H1 (cell line): Measurements from ENCODE around the gene TIMM10B. TPM values are rescaled to one million over a fixed set of nuclear protein-coding genes. Genes with fewer than 3 reads are reported as not detected.

Experiments used
- CTCF ChIA-PET: fragments of 300-600 bp; sonication (Branson Sonifier 250); formaldehyde crosslinking; loops from one replicate; lab custom pipeline; 2021; ENCODE audit not compliant: partially characterized antibody; lab: Charles Lee
- POLR2A ChIA-PET: fragments of 300-600 bp; sonication (Branson Sonifier 250); formaldehyde crosslinking; loops from one replicate; lab custom pipeline; 2021; ENCODE audit warnings: inconsistent platforms; ENCODE audit not compliant: partially characterized antibody; lab: Charles Lee
- DNase-seq, 2 experiments: peaks; one replicate each; pipeline versions ENCODE4 v3.0.0 to v3.0.0-alpha.2; 2010 to 2022; ENCODE audit warnings: low spot score in 2 of 2, low read depth in 1 of 2, mixed read lengths in 1 of 2
- FAIRE-seq: peaks from 2 replicates; lab custom pipeline; 2011; peaks lifted over from hg19 to GRCh38; lab: Jason Lieb, UNC
- H2AFZ ChIP-seq: 2 replicates; pipeline ENCODE4 v1.8.1; 2012; ENCODE audit warnings: low read length, inconsistent platforms
- H2AK5ac ChIP-seq: 2 replicates; pipeline ENCODE4 v1.6.1; 2013; ENCODE audit warnings: low read depth, low read length
- H2BK120ac ChIP-seq: replicated peaks from 2 replicates; pipeline ENCODE3; 2013; ENCODE audit warnings: low read depth, low read length, inconsistent platforms
- H2BK12ac ChIP-seq: 2 replicates; pipeline ENCODE4 v1.6.1; 2013; ENCODE audit warnings: low read depth, low read length
- H2BK15ac ChIP-seq: 2 replicates; pipeline ENCODE4 v1.6.1; 2013; ENCODE audit warnings: low read length
- H2BK20ac ChIP-seq: 2 replicates; pipeline ENCODE4 v1.6.1; 2013; ENCODE audit warnings: low read length
- H2BK5ac ChIP-seq: 2 replicates; pipeline ENCODE4 v1.6.1; 2013; ENCODE audit warnings: low read depth, low read length
- H3K14ac ChIP-seq: 2 replicates; pipeline ENCODE4 v1.6.1; 2013; ENCODE audit warnings: inconsistent platforms; ENCODE audit not compliant: insufficient read length
- H3K18ac ChIP-seq: 2 replicates; pipeline ENCODE4 v1.6.1; 2013; ENCODE audit warnings: low read length; ENCODE audit errors: extremely low read depth
- H3K23ac ChIP-seq: 2 replicates; pipeline ENCODE4 v1.6.1; 2013; ENCODE audit warnings: inconsistent platforms; ENCODE audit not compliant: insufficient read length
- H3K23me2 ChIP-seq: 2 replicates; pipeline ENCODE4 v1.6.1; 2013; ENCODE audit warnings: low read depth, low read length
- H3K27ac ChIP-seq: 2 replicates; pipeline ENCODE4 v1.6.1; 2011; ENCODE audit warnings: low read depth, low read length, inconsistent platforms
- H3K27me3 ChIP-seq, 4 experiments: replicated peaks in 1 of 4; 1 replicate in 1 of 4; 2 replicates in 3 of 4; pipeline versions ENCODE4 v1.6.1 to v1.8.1; 2011 to 2013; ENCODE audit warnings: low read length in 3 of 4, mild to moderate bottlenecking in 3 of 4, inconsistent platforms in 2 of 4, mixed read lengths in 2 of 4, moderate library complexity in 1 of 4; ENCODE audit not compliant: control insufficient read depth in 3 of 4, insufficient read depth in 3 of 4; ENCODE audit errors: extremely low read depth in 1 of 4
- H3K36me3 ChIP-seq, 4 experiments: 2 replicates each; pipeline versions ENCODE4 v1.6.1 to v1.8.1; 2011 to 2013; ENCODE audit warnings: mild to moderate bottlenecking in 4 of 4, low read length in 3 of 4, moderate library complexity in 2 of 4, control low read depth in 1 of 4, inconsistent platforms in 1 of 4; ENCODE audit not compliant: insufficient read depth in 4 of 4, control insufficient read depth in 2 of 4
- H3K4ac ChIP-seq: replicated peaks from 2 replicates; pipeline ENCODE3; 2013; ENCODE audit warnings: low read length, low read depth, mixed read lengths, inconsistent platforms; ENCODE audit not compliant: insufficient read length
- H3K4me1 ChIP-seq, 4 experiments: replicated peaks in 1 of 4; 1 replicate in 1 of 4; 2 replicates in 3 of 4; pipeline versions ENCODE4 v1.6.1 to v1.8.1; 2011 to 2013; ENCODE audit warnings: low read length in 3 of 4, inconsistent platforms in 2 of 4, mixed read lengths in 1 of 4; ENCODE audit not compliant: insufficient read depth in 4 of 4, control insufficient read depth in 3 of 4
- H3K4me2 ChIP-seq, 2 experiments: 2 replicates each; pipeline versions ENCODE4 v1.6.1 to v1.8.1; 2011 to 2013; ENCODE audit warnings: low read depth in 2 of 2, low read length in 2 of 2, control low read depth in 1 of 2, inconsistent platforms in 1 of 2, mild to moderate bottlenecking in 1 of 2; ENCODE audit not compliant: insufficient read depth in 1 of 2
- H3K4me3 ChIP-seq, 4 experiments: fragments of 200-600, 300-600 bp in 1 of 4; sonication (generic), shearing (Covaris generic), sonication (Bioruptor Twin) in 1 of 4; 2 replicates each; pipeline versions ENCODE4 v1.5.1 to v1.8.1; 2011 to 2016; ENCODE audit warnings: low read length in 4 of 4, low read depth in 3 of 4, control low read depth in 2 of 4, inconsistent platforms in 2 of 4, mild to moderate bottlenecking in 2 of 4, mixed read lengths in 1 of 4, moderate library complexity in 1 of 4; ENCODE audit not compliant: insufficient read depth in 2 of 4; ENCODE audit errors: extremely low read depth in 1 of 4
- H3K56ac ChIP-seq: replicated peaks from 2 replicates; pipeline ENCODE3; 2013; ENCODE audit warnings: low read depth, mild to moderate bottlenecking, mixed read lengths, low read length, inconsistent platforms; ENCODE audit not compliant: insufficient read length
- H3K79me1 ChIP-seq: 2 replicates; pipeline ENCODE4 v1.6.1; 2013; ENCODE audit warnings: low read depth, low read length, control low read depth
- H3K79me2 ChIP-seq, 2 experiments: 2 replicates each; pipeline versions ENCODE4 v1.6.1 to v1.8.1; 2012 to 2013; ENCODE audit warnings: low read length in 2 of 2, mild to moderate bottlenecking in 2 of 2, inconsistent platforms in 1 of 2; ENCODE audit not compliant: insufficient read depth in 2 of 2, control insufficient read depth in 1 of 2
- H3K9ac ChIP-seq, 4 experiments: replicated peaks in 1 of 4; 1 replicate in 1 of 4; 2 replicates in 3 of 4; pipeline versions ENCODE4 v1.6.1 to v1.8.1; 2011 to 2013; ENCODE audit warnings: low read depth in 3 of 4, low read length in 3 of 4, control low read depth in 2 of 4, mild to moderate bottlenecking in 2 of 4, moderate library complexity in 2 of 4, inconsistent platforms in 1 of 4; ENCODE audit errors: extremely low read depth in 1 of 4
- H3K9me3 ChIP-seq, 2 experiments: 2 replicates each; pipeline versions ENCODE4 v1.6.1 to v1.8.1; 2012 to 2013; ENCODE audit warnings: mild to moderate bottlenecking in 2 of 2, moderate library complexity in 2 of 2, control low read depth in 1 of 2, inconsistent platforms in 1 of 2, low read depth in 1 of 2, low read length in 1 of 2, mixed read lengths in 1 of 2; ENCODE audit not compliant: insufficient read depth in 2 of 2
- H4K20me1 ChIP-seq, 2 experiments: replicated peaks in 1 of 2; 2 replicates each; pipeline versions ENCODE3 to v1.8.1; 2011 to 2013; ENCODE audit warnings: inconsistent platforms in 2 of 2, low read length in 2 of 2, mild to moderate bottlenecking in 1 of 2; ENCODE audit not compliant: insufficient read depth in 2 of 2, control insufficient read depth in 1 of 2
- H4K5ac ChIP-seq: 2 replicates; pipeline ENCODE4 v1.6.1; 2013; ENCODE audit warnings: low read length, low read depth, mixed read lengths, inconsistent platforms; ENCODE audit not compliant: insufficient read length
- H4K8ac ChIP-seq: 2 replicates; pipeline ENCODE4 v1.8.0; 2013; ENCODE audit warnings: mild to moderate bottlenecking, moderate library complexity, low read length, inconsistent platforms; ENCODE audit not compliant: insufficient read depth; ENCODE audit errors: extremely low read depth
- H4K91ac ChIP-seq: replicated peaks from 2 replicates; pipeline ENCODE3; 2013; ENCODE audit warnings: low read length, mixed read lengths, inconsistent platforms; ENCODE audit not compliant: insufficient read length
- CBX5 ChIP-seq: fragments of 300-800, 300-1000 bp; sonication (generic); IDR thresholded peaks from 2 replicates; pipeline ENCODE4 v1.7.1; 2016; ENCODE audit warnings: antibody characterized with exemption, low read length, low read depth
- CHD1 ChIP-seq: IDR thresholded peaks from 2 replicates; pipeline ENCODE4 v1.6.1; 2012; ENCODE audit warnings: low read depth, low read length, improper control_type of control experiment
- CTCF ChIP-seq, 3 experiments: IDR thresholded peaks; 1 replicate in 2 of 3; 2 replicates in 1 of 3; pipeline versions ENCODE4 v1.5.1 to v1.6.1; 2011; ENCODE audit warnings: low read length in 3 of 3, mild to moderate bottlenecking in 3 of 3, inconsistent platforms in 2 of 3, low read depth in 1 of 3, moderate library complexity in 1 of 3; ENCODE audit not compliant: insufficient read depth in 1 of 3; ENCODE audit errors: control extremely low read depth in 1 of 3
- EZH2 ChIP-seq: fragments of 200-600 bp; sonication (generic); IDR thresholded peaks from 2 replicates; pipeline ENCODE4 v1.7.1; 2012; ENCODE audit warnings: low read depth, mild to moderate bottlenecking, moderate library complexity, low read length, inconsistent platforms; ENCODE audit not compliant: severe bottlenecking
- FOSL1 ChIP-seq: IDR thresholded peaks from 2 replicates; pipeline ENCODE4 v1.6.1; 2011; ENCODE audit warnings: mild to moderate bottlenecking, low read depth, low read length, moderate library complexity; ENCODE audit not compliant: insufficient read depth
- RXRA ChIP-seq: IDR thresholded peaks from 2 replicates; pipeline ENCODE4 v1.6.1; 2011; ENCODE audit warnings: low read depth, mild to moderate bottlenecking, low read length, moderate library complexity; ENCODE audit not compliant: insufficient read depth
- SIRT6 ChIP-seq: IDR thresholded peaks from one replicate; pipeline ENCODE4 v1.7.1; 2012; ENCODE audit warnings: low read length, inconsistent platforms
- TAF7 ChIP-seq: optimal IDR thresholded peaks from 2 replicates; pipeline ENCODE3; 2011; ENCODE audit warnings: low read depth, mild to moderate bottlenecking, inconsistent platforms, low read length, moderate library complexity, borderline replicate concordance
- WGBS, 2 experiments: shearing (Covaris generic) in 1 of 2; methylation state at CpG; one replicate each; pipeline versions ENCODE4 v1.1.6 to v1.1.7; 2013 to 2015; ENCODE audit warnings: low lambda C conversion rate in 2 of 2, mixed read lengths in 2 of 2, inconsistent platforms in 1 of 2, low coverage in 1 of 2, missing lambda C conversion rate in 1 of 2; ENCODE audit not compliant: insufficient replicate concordance in 2 of 2, insufficient coverage in 1 of 2, insufficient read length in 1 of 2; ENCODE audit errors: extremely low coverage in 1 of 2, missing lambda C conversion rate in 1 of 2; 5-methylcytosine and 5-hydroxymethylcytosine counted together
- polyA plus RNA-seq, 7 experiments: library from polyadenylated mRNA; depleted of rRNA in 3 of 7; stranded (reverse) in 5 of 7; unstranded in 2 of 7; fragments of >200 nt in 5 of 7; fragments of 200-250 nt in 2 of 7; gene quantifications; 1 replicate in 5 of 7; 2 replicates in 1 of 7; 4 replicates in 1 of 7; pipeline versions ENCODE4 v1.2.1 to v1.2.3, GENCODE V29; 2011 to 2013; ENCODE audit warnings: missing spikeins in 2 of 7, mixed read lengths in 2 of 7
- total RNA-seq: library from RNA; stranded (reverse); fragmentation: NEBNext Ultra II Directional; extraction: Animal tissue kit (Norgen Biotek cat#: 25700); gene quantifications from 2 replicates; pipeline ENCODE4 v1.2.1, GENCODE V29; 2021

The TIMM10B gene
- total and polyA plus RNA-seq, 2 of the 8 experiments (the other 6 are each of a cell fraction or from before 2014, with no cell fraction given): 38.2 to 47.8 TPM

- Histone ChIP-seq H2AFZ (no peak overlapping the region), H3K18ac (no peak overlapping the region), H3K14ac (no peak overlapping the region), H3K27me3 (no peaks in the 10 kb centered on the region), H3K27ac (no peak overlapping the region), H4K91ac (no peak overlapping the region), H3K4me3 (no peak overlapping the region), H2BK20ac (no peak overlapping the region), H2BK15ac (no peak overlapping the region), H3K79me2 (no peaks in the 10 kb centered on the region), H4K8ac (no peak overlapping the region), H3K9me3 (no peaks in the 10 kb centered on the region), H2BK5ac (no peak overlapping the region), H3K56ac (no peak overlapping the region), H2AK5ac (no peak overlapping the region), H3K4me1 (no peaks in the 10 kb centered on the region), H3K23ac (no peak overlapping the region), H3K79me1 (no peaks in the 10 kb centered on the region), H3K36me3 (peaks cover 0 to 12% (median 6%) of the 10 kb centered on the region in 4 experiments; a peak in 3 of 8 replicates), H2BK120ac (no peak overlapping the region), H4K20me1 (no peaks in the 10 kb centered on the region), H4K5ac (no peak overlapping the region), H3K9ac (no peak overlapping the region), H2BK12ac (no peak overlapping the region), H3K4me2 (no peak overlapping the region), H3K4ac (no peak overlapping the region), H3K23me2 (no peaks in the 10 kb centered on the region)
- no peak for TF ChIP-seq FOSL1
- no peak for TF ChIP-seq TAF7
- no peak for TF ChIP-seq CHD1
- TF ChIP-seq CTCF (IDR thresholded peaks at IDR 0.05; ENCODE audit: control extremely low read depth in 1 of 3, insufficient read depth in 1 of 3, low read depth in 1 of 3, low read length in 3 of 3): no peak
- no peak for TF ChIP-seq RXRA
- no peak for TF ChIP-seq SIRT6
- TF ChIP-seq EZH2: no peak
- TF ChIP-seq CBX5: no peak
- WGBS, 2 experiments: 88% methylated on average over 2 of the region's 2 CpGs; no CpG with 5 or more reads in 1 of the 2 experiments
- DNase-seq (no peak), FAIRE-seq (no peak)
- ChIA-PET CTCF (interaction anchor here (1.0 to 11.0 kb wide), 6 partner anchors 12 to 90 kb away, joined by 3 to 179 read pairs (median 5); partner anchors contain the start of gene HPX), POLR2A (interaction anchor here (1.0 to 4.6 kb wide), 3 partner anchors 9 to 21 kb away, joined by 3 to 12 read pairs (median 4); partner anchors contain the start of gene TRIM3)
These were observed 28.1 kb upstream of the TIMM10B start for GRCh38 chr11:6453152-6453551.
